Thymus (tissue), 11 donors: ENCODE results near the gene MCM3AP. TPM values are rescaled to one million over a fixed set of nuclear protein-coding genes. Genes with fewer than 3 reads are reported as not detected.

Experiments
- DNase-seq, 9 donors: peaks; one replicate each; pipeline ENCODE4 v3.0.0-alpha.2; 2013; ENCODE audit warnings: low spot score in 9 of 9, low read depth in 6 of 9, missing footprints in 1 of 9
- H3K27ac ChIP-seq, 2 donors: one replicate each; pipeline ENCODE4 v1.5.1; 2013; ENCODE audit warnings: control low read depth in 1 of 2, low read depth in 1 of 2, low read length in 1 of 2, mild to moderate bottlenecking in 1 of 2, moderate library complexity in 1 of 2
- H3K27me3 ChIP-seq, 2 donors: one replicate each; pipeline ENCODE4 v1.5.1; 2013; ENCODE audit warnings: low read length in 1 of 2; ENCODE audit not compliant: control insufficient read depth in 2 of 2, insufficient read depth in 1 of 2
- H3K36me3 ChIP-seq, 2 donors: one replicate each; pipeline ENCODE4 v1.5.1; 2013; ENCODE audit warnings: low read length in 1 of 2, mild to moderate bottlenecking in 1 of 2, moderate library complexity in 1 of 2; ENCODE audit not compliant: control insufficient read depth in 2 of 2, insufficient read depth in 2 of 2
- H3K4me1 ChIP-seq, 2 donors: one replicate each; pipeline ENCODE4 v1.5.1; 2013; ENCODE audit warnings: low read length in 2 of 2; ENCODE audit not compliant: control insufficient read depth in 2 of 2, insufficient read depth in 2 of 2
- H3K4me3 ChIP-seq, 2 donors: one replicate each; pipeline ENCODE4 v1.5.1; 2013; ENCODE audit warnings: low read length in 2 of 2, control low read depth in 1 of 2, mild to moderate bottlenecking in 1 of 2
- H3K9me3 ChIP-seq, 2 donors: one replicate each; pipeline ENCODE4 v1.5.1; 2013; ENCODE audit warnings: low read length in 1 of 2, mild to moderate bottlenecking in 1 of 2; ENCODE audit not compliant: control insufficient read depth in 2 of 2, insufficient read depth in 1 of 2
- WGBS: extraction: QIAGEN DNeasy Blood & Tissue Kit; methylation state at CpG from one replicate; pipeline ENCODE4 v1.1.7; 2013; 5-methylcytosine and 5-hydroxymethylcytosine counted together
- polyA plus RNA-seq: library from polyadenylated mRNA; stranded (reverse); fragments of 200-250 nt; gene quantifications from one replicate; pipeline ENCODE4 v1.2.3, GENCODE V29; 2013
- total RNA-seq: library from RNA; stranded (reverse); fragments of 120-200 nt; gene quantifications from one replicate; pipeline ENCODE4 v1.2.4, GENCODE V29; 2013
- donor health status: healthy.

MCM3AP gene
- total and polyA plus RNA-seq, 2 donors, result 38.1 to 80.4 TPM

GRCh38 chr21:46199436-46200373 lies 85.7 kb downstream of the MCM3AP start:
- H3K9me3 ChIP-seq, result no peaks in the 10 kb centered on the region
- 86% methylated on average over 13 of the region's 13 CpGs for WGBS
- no peak overlapping the region for H3K4me3 ChIP-seq
- peaks cover 25 to 26% of the 10 kb centered on the region in 2 donors for H3K36me3 ChIP-seq
- H3K4me1 ChIP-seq, result no peaks in the 10 kb centered on the region
- H3K27me3 ChIP-seq, result no peaks in the 10 kb centered on the region
- no peak overlapping the region for H3K27ac ChIP-seq
- no peak for DNase-seq

- peaks cover 32 to 33% of the 10 kb centered on the region in 2 donors for H3K36me3 ChIP-seq
- no peaks in the 10 kb centered on the region for H3K4me1 ChIP-seq
- H3K27me3 ChIP-seq, result no peaks in the 10 kb centered on the region
- H3K9me3 ChIP-seq, result no peaks in the 10 kb centered on the region
- WGBS, result 93% methylated on average over 20 of the region's 20 CpGs
- no peak overlapping the region for H3K4me3 ChIP-seq
- DNase-seq, result no peak
- no peak overlapping the region for H3K27ac ChIP-seq
These were observed 88.7 kb downstream of the MCM3AP start for GRCh38 chr21:46196733-46197132.

- no peak overlapping the region for H3K27ac ChIP-seq
- H3K9me3 ChIP-seq, result no peaks in the 10 kb centered on the region
- no peak for DNase-seq
- no peaks in the 10 kb centered on the region for H3K4me1 ChIP-seq
- H3K27me3 ChIP-seq, result no peaks in the 10 kb centered on the region
- 96% methylated on average over 20 of the region's 20 CpGs for WGBS
- H3K36me3 ChIP-seq, result peaks cover 36 to 38% of the 10 kb centered on the region in 2 donors
- no peak overlapping the region for H3K4me3 ChIP-seq
These were observed 89.7 kb downstream of the MCM3AP start for GRCh38 chr21:46195595-46196195.

- Histone ChIP-seq H3K27me3 (no peaks in the 10 kb centered on the region), H3K4me3 (no peak overlapping the region), H3K27ac (no peak overlapping the region), H3K36me3 (peaks cover 33 to 38% of the 10 kb centered on the region in 2 donors), H3K4me1 (no peaks in the 10 kb centered on the region), H3K9me3 (no peaks in the 10 kb centered on the region)
- no peak for DNase-seq
- WGBS, result 95% methylated on average over 34 of the region's 34 CpGs
These were observed 90.8 kb downstream of the MCM3AP start for GRCh38 chr21:46194374-46195334.

- no peaks in the 10 kb centered on the region for H3K4me1 ChIP-seq
- no peaks in the 10 kb centered on the region for H3K27me3 ChIP-seq
- no peaks in the 10 kb centered on the region for H3K9me3 ChIP-seq
- no peak for DNase-seq
- H3K4me3 ChIP-seq, result no peak overlapping the region
- H3K36me3 ChIP-seq, result peaks cover 30 to 34% of the 10 kb centered on the region in 2 donors
- WGBS, result 98% methylated on average over 10 of the region's 10 CpGs
- no peak overlapping the region for H3K27ac ChIP-seq
These were observed 91.5 kb downstream of the MCM3AP start for GRCh38 chr21:46193829-46194373.

GRCh38 chr21:46191686-46192575 lies 93.5 kb downstream of the MCM3AP start:
- Histone ChIP-seq H3K36me3 (peaks cover 30 to 34% of the 10 kb centered on the region in 2 donors), H3K27ac (no peak overlapping the region), H3K4me1 (no peaks in the 10 kb centered on the region), H3K9me3 (no peaks in the 10 kb centered on the region), H3K4me3 (no peak overlapping the region), H3K27me3 (no peaks in the 10 kb centered on the region)
- DNase-seq, result no peak
- WGBS, result 99% methylated on average over 20 of the region's 20 CpGs

GRCh38 chr21:46191257-46191685 lies 94.1 kb downstream of the MCM3AP start:
- WGBS, result over 99% methylated on average over 4 of the region's 4 CpGs
- no peak overlapping the region for H3K27ac ChIP-seq
- peaks cover 29 to 30% of the 10 kb centered on the region in 2 donors for H3K36me3 ChIP-seq
- H3K4me1 ChIP-seq, result no peaks in the 10 kb centered on the region
- no peak overlapping the region for H3K4me3 ChIP-seq
- H3K9me3 ChIP-seq, result no peaks in the 10 kb centered on the region
- H3K27me3 ChIP-seq, result no peaks in the 10 kb centered on the region
- DNase-seq, result no peak
